Measurements from ENCODE around the gene DGKQ. TPM values are rescaled to one million over a fixed set of nuclear protein-coding genes. Genes with fewer than 3 reads are reported as not detected.

DGKQ gene
- total RNA-seq, 1 experiment from 2014 or later: 11.5 TPM

GRCh38 chr4:1002631-1003251 lies 29.4 kb upstream of the DGKQ start:
- Histone ChIP-seq H3K9me3 (ENCODE audit: insufficient read depth, low read depth) (no peaks in the 10 kb centered on the region), H3K27ac (no peak overlapping the region), H2AFZ (no peak overlapping the region), H3K27me3 (ENCODE audit: insufficient read depth, low read depth) (peaks cover 8% of the 10 kb centered on the region), H3F3A (ENCODE audit: insufficient read depth, low read depth) (peaks cover 12% of the 10 kb centered on the region; the same call in 1 of the 2 replicates), H3K4me3 (no peak overlapping the region), H3K36me3 (ENCODE audit: low read depth) (no peaks in the 10 kb centered on the region), H3K79me2 (ENCODE audit: low read depth) (no peaks in the 10 kb centered on the region), H3K4me2 (no peak overlapping the region), H4K20me1 (ENCODE audit: insufficient read depth) (peaks cover 5% of the 10 kb centered on the region; the same call in 1 of the 2 replicates), H3K4me1 (replicated peaks; ENCODE audit: insufficient read depth) (no peaks in the 10 kb centered on the region), H3K9me2 (ENCODE audit: insufficient read depth) (no peaks in the 10 kb centered on the region)
- no peak for TF ChIP-seq CTCF (conservative IDR thresholded peaks at IDR 0.05)
- ChIA-PET CTCF (no interaction called here), POLR2A (ENCODE audit: unreplicated experiment) (no interaction called here)
- intact Hi-C loops (cut with micrococcal nuclease; ENCODE audit: unreplicated experiment): no loop called here
- no peak for DNase-seq
- BruUV-seq (replicated peaks): no TSS peak

GRCh38 chr4:1002131-1002630 lies 28.8 kb upstream of the DGKQ start:
- no peaks in the 10 kb centered on the region for H3K9me3 ChIP-seq (ENCODE audit: insufficient read depth, low read depth)
- H3K36me3 ChIP-seq (ENCODE audit: low read depth): no peaks in the 10 kb centered on the region
- no peak for DNase-seq
- intact Hi-C loops (cut with micrococcal nuclease; ENCODE audit: unreplicated experiment): no loop called here
- no peak overlapping the region for H3K4me3 ChIP-seq
- H2AFZ ChIP-seq: no peak overlapping the region
- peaks cover 7% of the 10 kb centered on the region; the same call in 1 of the 2 replicates for H4K20me1 ChIP-seq (ENCODE audit: insufficient read depth)
- H3K79me2 ChIP-seq (ENCODE audit: low read depth): no peaks in the 10 kb centered on the region
- no peaks in the 10 kb centered on the region for H3K9me2 ChIP-seq (ENCODE audit: insufficient read depth)
- POLR2A ChIA-PET (ENCODE audit: unreplicated experiment): no interaction called here
- H3K4me1 ChIP-seq (replicated peaks; ENCODE audit: insufficient read depth): no peaks in the 10 kb centered on the region
- CTCF ChIA-PET: interaction anchor here (0.7 kb wide), 1 partner anchor 290 kb away, joined by 3 read pairs; no protein-coding TSS in a partner anchor
- no peak overlapping the region for H3K4me2 ChIP-seq
- TF ChIP-seq CTCF (conservative IDR thresholded peaks at IDR 0.05): no peak
- H3F3A ChIP-seq (ENCODE audit: insufficient read depth, low read depth): peaks cover 11% of the 10 kb centered on the region; the same call in 1 of the 2 replicates
- no TSS peak for BruUV-seq (replicated peaks)
- H3K27me3 ChIP-seq (ENCODE audit: insufficient read depth, low read depth): peaks cover 11% of the 10 kb centered on the region
- H3K27ac ChIP-seq: no peak overlapping the region

- Histone ChIP-seq H3K36me3 (ENCODE audit: low read depth) (no peaks in the 10 kb centered on the region), H3K79me2 (ENCODE audit: low read depth) (no peaks in the 10 kb centered on the region), H3K9me3 (ENCODE audit: insufficient read depth, low read depth) (no peaks in the 10 kb centered on the region), H3K27me3 (ENCODE audit: insufficient read depth, low read depth) (peaks cover 11% of the 10 kb centered on the region), H3K9me2 (ENCODE audit: insufficient read depth) (no peaks in the 10 kb centered on the region), H3K4me1 (replicated peaks; ENCODE audit: insufficient read depth) (no peaks in the 10 kb centered on the region), H4K20me1 (ENCODE audit: insufficient read depth) (peaks cover 7% of the 10 kb centered on the region; the same call in 1 of the 2 replicates), H3K27ac (no peak overlapping the region), H3K4me2 (no peak overlapping the region), H3F3A (ENCODE audit: insufficient read depth, low read depth) (peaks cover 7% of the 10 kb centered on the region; the same call in 1 of the 2 replicates), H2AFZ (no peak overlapping the region), H3K4me3 (no peak overlapping the region)
- no TSS peak for BruUV-seq (replicated peaks)
- ChIA-PET CTCF (interaction anchor here (0.7 kb wide), 1 partner anchor 290 kb away, joined by 3 read pairs; no protein-coding TSS in a partner anchor), POLR2A (ENCODE audit: unreplicated experiment) (interaction anchor here (0.6 kb wide), 1 partner anchor 40 kb away, joined by 8 read pairs; no protein-coding TSS in a partner anchor)
- TF ChIP-seq CTCF (conservative IDR thresholded peaks at IDR 0.05) (no peak), EZH2 (IDR thresholded peaks at IDR 0.05; ENCODE audit: low read depth) (no peak)
- no peak for DNase-seq
- intact Hi-C loops (cut with micrococcal nuclease; ENCODE audit: unreplicated experiment): no loop called here
These were observed 28.3 kb upstream of the DGKQ start for GRCh38 chr4:1001561-1002130.

Data from PC-9 (cell line).